ENCODE data around the gene GAS2L2. TPM values are rescaled to one million over a fixed set of nuclear protein-coding genes. Genes with fewer than 3 reads are reported as not detected.

The GAS2L2 gene
- total RNA-seq, 1 donor from 2014 or later: not detected

- DNase-seq (ENCODE audit: low read depth in 2 of 2): no peak
These were observed 57.4 kb downstream of the GAS2L2 start for GRCh38 chr17:35695613-35696012.

- no peak for DNase-seq (ENCODE audit: low read depth in 2 of 2)
These were observed 58.1 kb downstream of the GAS2L2 start for GRCh38 chr17:35694906-35695305.

Other genes starting within 250 kb of the GAS2L2 start
- under 0.01 TPM in 2 replicates for gene SLFN12L, start 215.6 kb downstream of the GAS2L2 start, total RNA-seq
- under 0.01 TPM in 1 of 2 replicates, not detected in the other for gene SLFN14, start 192.4 kb downstream of the GAS2L2 start, total RNA-seq
- gene PEX12, start 174.7 kb downstream of the GAS2L2 start, total RNA-seq: 2.6 and 2.8 TPM in 2 replicates
- gene AP2B1, start 165.9 kb downstream of the GAS2L2 start, total RNA-seq: 79.5 and 115 TPM in 2 replicates
- gene RASL10B, start 21.6 kb downstream of the GAS2L2 start, total RNA-seq: under 0.01 and 0.13 TPM in 2 replicates
- not detected in 2 replicates for gene C17orf50, start 7.6 kb upstream of the GAS2L2 start, total RNA-seq
- gene MMP28, start 42.4 kb upstream of the GAS2L2 start, total RNA-seq: 1.3 and 2.4 TPM in 2 replicates
- 62.6 and 74.3 TPM in 2 replicates for gene TAF15, start 56.2 kb upstream of the GAS2L2 start, total RNA-seq
- not detected in 2 replicates for gene HEATR9, start 115.7 kb upstream of the GAS2L2 start, total RNA-seq
- 0.38 and 0.39 TPM in 2 replicates for gene CCL5, start 127.1 kb upstream of the GAS2L2 start, total RNA-seq
- gene RDM1, start 177.5 kb upstream of the GAS2L2 start, total RNA-seq: 0.13 TPM in 1 of 2 replicates, not detected in the other
- not detected in 2 replicates for gene LYZL6, start 190.5 kb upstream of the GAS2L2 start, total RNA-seq
- gene CCL16, start 228.3 kb upstream of the GAS2L2 start, total RNA-seq: 0.13 and 0.38 TPM in 2 replicates
- gene CCL14, start 233.5 kb upstream of the GAS2L2 start, total RNA-seq: 2.7 and 24.7 TPM in 2 replicates
- gene CCL15, start 248.3 kb upstream of the GAS2L2 start, total RNA-seq: not detected in 2 replicates

Measured in dermis microvascular lymphatic vessel endothelial cell (primary cell).